ENCODE data around the gene BHLHE23.

DNA sequence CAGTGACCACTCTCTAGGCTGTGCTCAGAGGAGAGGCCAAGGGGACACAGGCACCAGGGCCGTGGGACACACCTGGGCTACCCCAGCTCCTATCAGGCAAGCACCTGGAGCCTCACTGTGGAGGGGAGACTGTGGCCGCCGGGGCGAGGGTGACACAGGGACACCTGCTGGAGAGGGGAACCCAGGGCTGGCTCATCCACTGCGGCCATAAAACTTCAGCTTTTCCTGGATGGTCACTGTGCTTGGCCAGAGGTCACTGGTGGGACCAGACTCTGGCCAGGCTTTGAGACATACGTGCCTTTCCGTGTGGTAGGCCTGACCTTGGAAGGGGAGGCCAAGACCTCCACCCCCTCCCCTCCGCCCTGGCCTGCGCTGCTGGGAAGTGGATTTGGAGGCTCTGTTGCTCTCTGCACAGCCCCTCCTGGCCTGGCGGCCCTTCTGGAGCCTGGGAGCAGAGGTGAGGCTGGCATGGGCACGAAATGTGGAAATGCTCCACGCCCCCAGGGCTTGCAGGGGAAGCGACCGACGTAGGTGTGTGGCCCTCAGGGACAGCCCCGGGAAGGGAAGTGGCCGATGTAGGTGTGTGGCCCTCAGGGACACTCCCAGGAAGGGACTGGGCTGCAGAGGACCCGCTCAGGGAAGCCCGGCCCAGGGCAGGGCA lies 42.9 kb upstream of the BHLHE23 start:
- TF ChIP-seq POLR2AphosphoS5 (IDR thresholded peaks at IDR 0.05; ENCODE audit: low read depth, low read length) (no peak), EP300 (IDR thresholded peaks at IDR 0.05; ENCODE audit: borderline replicate concordance in 1 of 2, low read depth in 1 of 2, low read length in 1 of 2) (no peak), EZH2phosphoT487 (IDR thresholded peaks at IDR 0.05; ENCODE audit: borderline replicate concordance, low read depth) (no peak)
- TF ChIP-seq, protein P1, sequence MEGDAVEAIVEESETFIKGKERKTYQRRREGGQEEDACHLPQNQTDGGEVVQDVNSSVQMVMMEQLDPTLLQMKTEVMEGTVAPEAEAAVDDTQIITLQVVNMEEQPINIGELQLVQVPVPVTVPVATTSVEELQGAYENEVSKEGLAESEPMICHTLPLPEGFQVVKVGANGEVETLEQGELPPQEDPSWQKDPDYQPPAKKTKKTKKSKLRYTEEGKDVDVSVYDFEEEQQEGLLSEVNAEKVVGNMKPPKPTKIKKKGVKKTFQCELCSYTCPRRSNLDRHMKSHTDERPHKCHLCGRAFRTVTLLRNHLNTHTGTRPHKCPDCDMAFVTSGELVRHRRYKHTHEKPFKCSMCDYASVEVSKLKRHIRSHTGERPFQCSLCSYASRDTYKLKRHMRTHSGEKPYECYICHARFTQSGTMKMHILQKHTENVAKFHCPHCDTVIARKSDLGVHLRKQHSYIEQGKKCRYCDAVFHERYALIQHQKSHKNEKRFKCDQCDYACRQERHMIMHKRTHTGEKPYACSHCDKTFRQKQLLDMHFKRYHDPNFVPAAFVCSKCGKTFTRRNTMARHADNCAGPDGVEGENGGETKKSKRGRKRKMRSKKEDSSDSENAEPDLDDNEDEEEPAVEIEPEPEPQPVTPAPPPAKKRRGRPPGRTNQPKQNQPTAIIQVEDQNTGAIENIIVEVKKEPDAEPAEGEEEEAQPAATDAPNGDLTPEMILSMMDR (IDR thresholded peaks at IDR 0.05), result no peak

Data from SK-N-SH (cell line).